ENCODE measurements around the gene RPP25L.
"Not testable (repeated sequence)": the region's sequence is repeated elsewhere in the genome, so short reads cannot be mapped to it uniquely, and the experiment has no call there.

The RPP25L gene

DNA sequence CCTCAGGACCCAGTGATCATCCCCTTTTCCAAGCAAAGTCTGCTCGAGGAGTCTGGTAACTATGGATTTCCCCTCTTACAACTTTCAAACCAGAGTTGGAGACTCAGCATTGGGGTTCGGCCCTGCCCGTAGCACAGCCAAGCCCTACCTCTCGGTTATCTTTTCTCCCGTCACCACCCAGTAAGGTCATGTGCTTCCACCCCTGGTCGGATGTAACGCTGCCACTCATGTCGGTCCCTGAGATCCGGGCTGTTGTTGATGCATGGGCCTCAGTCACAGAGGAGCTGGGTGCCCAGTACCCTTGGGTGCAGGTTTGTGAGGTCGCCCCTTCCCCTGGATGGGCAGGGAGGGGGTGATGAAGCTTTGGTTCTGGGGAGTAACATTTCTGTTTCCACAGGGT, 35.8 kb upstream of the RPP25L start:
- TF ChIP-seq, protein P1, sequence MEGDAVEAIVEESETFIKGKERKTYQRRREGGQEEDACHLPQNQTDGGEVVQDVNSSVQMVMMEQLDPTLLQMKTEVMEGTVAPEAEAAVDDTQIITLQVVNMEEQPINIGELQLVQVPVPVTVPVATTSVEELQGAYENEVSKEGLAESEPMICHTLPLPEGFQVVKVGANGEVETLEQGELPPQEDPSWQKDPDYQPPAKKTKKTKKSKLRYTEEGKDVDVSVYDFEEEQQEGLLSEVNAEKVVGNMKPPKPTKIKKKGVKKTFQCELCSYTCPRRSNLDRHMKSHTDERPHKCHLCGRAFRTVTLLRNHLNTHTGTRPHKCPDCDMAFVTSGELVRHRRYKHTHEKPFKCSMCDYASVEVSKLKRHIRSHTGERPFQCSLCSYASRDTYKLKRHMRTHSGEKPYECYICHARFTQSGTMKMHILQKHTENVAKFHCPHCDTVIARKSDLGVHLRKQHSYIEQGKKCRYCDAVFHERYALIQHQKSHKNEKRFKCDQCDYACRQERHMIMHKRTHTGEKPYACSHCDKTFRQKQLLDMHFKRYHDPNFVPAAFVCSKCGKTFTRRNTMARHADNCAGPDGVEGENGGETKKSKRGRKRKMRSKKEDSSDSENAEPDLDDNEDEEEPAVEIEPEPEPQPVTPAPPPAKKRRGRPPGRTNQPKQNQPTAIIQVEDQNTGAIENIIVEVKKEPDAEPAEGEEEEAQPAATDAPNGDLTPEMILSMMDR (IDR thresholded peaks at IDR 0.05; ENCODE audit: low read depth, low read length, missing control alignments), result no peak
- DNase-seq (ENCODE audit: extremely low read depth, low read depth), result no peak

DNA sequence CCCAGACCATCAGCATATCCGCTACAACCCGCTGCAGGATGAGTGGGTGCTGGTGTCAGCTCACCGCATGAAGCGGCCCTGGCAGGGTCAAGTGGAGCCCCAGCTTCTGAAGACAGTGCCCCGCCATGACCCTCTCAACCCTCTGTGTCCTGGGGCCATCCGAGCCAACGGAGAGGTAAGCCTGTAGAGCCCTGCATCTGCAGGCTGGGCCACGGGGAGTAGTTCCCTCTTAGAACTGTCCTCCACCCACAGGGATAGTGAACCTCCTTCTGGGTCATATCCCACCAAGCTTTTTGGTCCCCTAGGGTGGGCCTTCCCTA, 35.1 kb upstream of the RPP25L start:
- H3K4me3 ChIP-seq (replicated peaks; ENCODE audit: low read depth, low read length), result peak overlapping the region; percentile 66
- no peak for DNase-seq (ENCODE audit: extremely low read depth, low read depth)
- TF ChIP-seq, protein P1 (IDR thresholded peaks at IDR 0.05; ENCODE audit: low read depth, low read length, missing control alignments), result no peak

More for the DNA sequence above, 35.8 kb upstream of the RPP25L start:
- peak overlapping the region; percentile 66 for H3K4me3 ChIP-seq (replicated peaks; ENCODE audit: low read depth, low read length)

DNA sequence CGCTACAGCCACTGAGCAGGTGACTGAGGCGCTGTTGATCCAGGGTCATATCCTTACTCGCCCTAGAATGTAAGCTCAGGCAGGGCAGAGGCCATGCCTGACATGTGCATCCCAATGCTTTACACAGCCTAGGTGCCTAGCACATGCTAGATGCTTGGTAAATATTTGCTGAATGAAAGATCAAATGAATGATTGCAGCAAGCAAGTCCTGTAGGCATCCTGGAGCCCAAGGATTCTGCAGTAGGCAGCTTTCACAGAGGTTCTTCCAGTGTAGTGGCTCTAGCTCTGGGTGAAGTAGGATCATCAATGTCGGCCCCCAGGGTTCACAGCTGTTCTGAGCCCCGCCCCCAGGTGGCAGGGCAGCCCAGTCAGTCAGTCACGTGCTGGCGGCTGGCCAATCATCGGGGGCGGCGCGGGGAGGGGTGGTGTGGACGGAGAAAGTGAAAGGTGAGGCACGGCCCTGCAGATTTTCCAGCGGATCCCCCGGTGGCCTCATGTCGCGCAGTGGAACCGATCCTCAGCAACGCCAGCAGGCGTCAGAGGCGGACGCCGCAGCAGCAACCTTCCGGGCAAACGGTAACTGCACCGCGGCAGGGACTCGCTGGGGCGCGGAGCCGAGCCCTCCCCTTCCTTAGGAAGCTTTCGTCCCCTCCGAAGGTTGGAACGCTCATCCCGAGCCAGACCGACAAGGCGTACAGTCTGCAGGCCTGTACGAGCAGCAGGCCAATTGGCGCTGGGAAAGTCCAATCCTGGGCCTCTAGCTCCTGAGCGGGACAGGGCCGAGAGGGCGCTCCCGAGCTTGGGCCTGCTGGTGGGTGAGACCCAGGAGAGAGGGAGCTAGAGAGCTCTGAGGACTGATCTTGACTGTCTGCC, 34.5 kb upstream of the RPP25L start, which contains the start of gene GALT:
TSS of gene GALT (plus strand) at position 465 of the 873 bp plus-strand sequence. CDS start at position 495, 30 bp downstream.
- TF ChIP-seq, protein P1 (IDR thresholded peaks at IDR 0.05; ENCODE audit: low read depth, low read length, missing control alignments), result peak; percentile 45
- no peak for DNase-seq (ENCODE audit: extremely low read depth, low read depth)
- peak within 1 kb of the TSS; percentile 66 for H3K4me3 ChIP-seq (replicated peaks; ENCODE audit: low read depth, low read length)

DNA sequence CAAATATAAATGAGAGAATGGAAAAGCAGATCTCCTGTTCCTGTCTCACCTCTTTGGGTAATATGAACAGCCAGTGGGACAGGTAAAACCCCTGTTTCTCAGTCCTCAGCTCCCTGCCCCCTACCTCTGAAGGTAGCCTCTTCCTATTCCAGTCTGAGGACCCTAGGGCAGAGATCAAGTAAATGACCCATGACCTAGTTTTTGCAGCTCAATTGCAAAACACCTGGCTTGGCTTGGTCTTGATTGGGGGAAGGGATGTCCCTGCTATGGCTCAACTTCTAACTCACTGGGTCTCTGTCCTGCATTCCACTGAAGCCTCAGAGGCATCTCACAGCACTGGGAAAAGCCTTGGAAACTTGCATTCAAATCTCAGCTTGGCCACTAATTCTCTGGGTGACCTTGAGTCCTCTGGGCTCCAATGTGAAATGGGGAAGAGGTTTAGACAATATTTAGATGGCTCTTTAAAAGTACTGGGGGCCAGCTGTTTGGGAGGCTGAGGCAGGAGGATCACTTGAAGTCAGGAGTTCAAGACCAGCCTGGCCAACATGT, 32.9 kb upstream of the RPP25L start:
- no peak for DNase-seq (ENCODE audit: extremely low read depth, low read depth)
- TF ChIP-seq, protein P1 (IDR thresholded peaks at IDR 0.05; ENCODE audit: low read depth, low read length, missing control alignments), result no peak
- H3K4me3 ChIP-seq (replicated peaks; ENCODE audit: low read depth, low read length), result no peak overlapping the region

DNA sequence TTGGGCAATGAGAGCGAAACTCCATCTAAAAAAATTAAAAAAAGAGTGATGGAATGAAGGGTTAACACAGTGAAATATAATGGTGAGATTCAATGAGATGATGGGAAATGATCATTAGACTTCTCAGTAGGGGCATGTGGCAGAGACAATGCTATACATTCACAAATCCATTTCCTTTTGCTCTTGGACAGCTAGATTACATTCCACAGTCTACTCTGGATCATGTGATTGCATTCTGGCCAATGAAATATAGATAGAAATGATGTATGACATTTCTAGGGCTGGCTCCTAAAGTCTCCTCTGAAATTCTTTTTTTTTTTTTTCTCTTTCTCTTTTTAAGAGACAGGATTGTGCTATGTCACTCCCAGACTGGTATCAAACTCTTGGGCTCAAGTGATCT, 30.8 kb upstream of the RPP25L start:
- TF ChIP-seq, protein P1 (IDR thresholded peaks at IDR 0.05; ENCODE audit: low read depth, low read length, missing control alignments), result no peak
- H3K4me3 ChIP-seq (replicated peaks; ENCODE audit: low read depth, low read length), result no peak overlapping the region
- DNase-seq (ENCODE audit: extremely low read depth, low read depth), result no peak

DNA sequence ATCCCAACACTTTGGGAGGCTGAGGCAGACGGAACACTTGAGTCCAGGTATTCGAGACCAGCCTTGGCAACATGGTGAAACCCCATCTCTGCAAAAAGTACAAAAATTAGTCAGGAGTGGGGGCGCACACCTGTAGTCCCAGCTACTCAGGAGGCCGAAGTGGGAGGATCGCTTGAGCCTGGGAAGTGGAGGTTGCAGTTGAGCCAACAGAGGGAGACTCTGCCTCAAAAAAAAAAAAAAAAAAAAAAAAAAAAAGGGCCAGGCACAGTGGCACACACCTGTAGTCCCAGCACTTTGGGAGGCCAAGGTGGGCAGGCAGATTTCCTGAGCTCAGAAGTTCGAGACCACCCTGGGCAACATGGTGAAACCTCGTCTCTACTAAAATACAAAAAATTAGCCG, 27.4 kb upstream of the RPP25L start:
- DNase-seq (ENCODE audit: extremely low read depth, low read depth); H3K4me3 ChIP-seq (replicated peaks; ENCODE audit: low read depth, low read length): not testable (repeated sequence)

DNA sequence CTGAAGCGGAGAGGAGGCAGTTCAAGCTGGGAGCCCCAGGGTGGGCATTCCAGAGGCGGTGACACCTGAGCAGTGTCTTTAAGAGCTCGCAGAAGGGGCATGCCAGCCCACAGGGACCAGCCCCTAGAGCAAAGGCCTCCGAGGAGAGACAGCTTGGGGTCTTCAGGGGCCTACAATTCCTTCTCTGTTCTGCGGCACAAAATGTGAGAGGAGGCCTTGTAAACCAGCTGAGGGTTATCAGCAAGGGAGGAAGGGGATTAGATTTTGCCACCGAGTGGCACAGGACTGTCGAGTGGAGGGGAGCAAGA, 26.2 kb upstream of the RPP25L start:
- TF ChIP-seq, protein P1 (IDR thresholded peaks at IDR 0.05; ENCODE audit: low read depth, low read length, missing control alignments), result no peak
- H3K4me3 ChIP-seq (replicated peaks; ENCODE audit: low read depth, low read length), result peak overlapping the region; percentile 93
- DNase-seq (ENCODE audit: extremely low read depth, low read depth), result no peak
